ENCODE measurements around the gene DAP. TPM values are rescaled to one million over a fixed set of nuclear protein-coding genes. Genes with fewer than 3 reads are reported as not detected.

The DAP gene
- total and polyA plus RNA-seq, 4 donors, result 36.6 to 122 (median 101) TPM

- no peak for DNase-seq (ENCODE audit: low spot score)
- peaks cover 5 to 20% (median 11%) of the 10 kb centered on the region in 4 donors for H3K4me1 ChIP-seq (ENCODE audit: control insufficient read depth in 4 of 4, insufficient read depth in 4 of 4, low read length in 3 of 4)
- TF ChIP-seq FOXA2 (IDR thresholded peaks at IDR 0.05), result peak; percentile 57
- TF ChIP-seq YY1 (IDR thresholded peaks at IDR 0.05), result no peak
- no peaks in the 10 kb centered on the region for H3K9me3 ChIP-seq (ENCODE audit: control insufficient read depth in 4 of 4, low read length in 3 of 4)
- H3K36me3 ChIP-seq (ENCODE audit: control insufficient read depth in 4 of 4, insufficient read depth in 3 of 4, low read depth in 1 of 4, low read length in 3 of 4), result no peaks in the 10 kb centered on the region
- H3K27ac ChIP-seq (ENCODE audit: low read depth in 1 of 2, low read length in 2 of 2), result no peak overlapping the region
- 54% methylated on average over 5 of the region's 5 CpGs for WGBS
- no peak overlapping the region for H3K4me3 ChIP-seq (ENCODE audit: low read depth in 1 of 3, low read length in 3 of 3)
- no peaks in the 10 kb centered on the region for H3K27me3 ChIP-seq (ENCODE audit: control insufficient read depth in 4 of 4, insufficient read depth in 4 of 4, low read length in 3 of 4)
- H3K9ac ChIP-seq (ENCODE audit: low read depth in 1 of 2, low read length in 2 of 2), result no peak overlapping the region
Observed at GRCh38 chr5:10703676-10704075, 57.4 kb downstream of the DAP start.

DNA sequence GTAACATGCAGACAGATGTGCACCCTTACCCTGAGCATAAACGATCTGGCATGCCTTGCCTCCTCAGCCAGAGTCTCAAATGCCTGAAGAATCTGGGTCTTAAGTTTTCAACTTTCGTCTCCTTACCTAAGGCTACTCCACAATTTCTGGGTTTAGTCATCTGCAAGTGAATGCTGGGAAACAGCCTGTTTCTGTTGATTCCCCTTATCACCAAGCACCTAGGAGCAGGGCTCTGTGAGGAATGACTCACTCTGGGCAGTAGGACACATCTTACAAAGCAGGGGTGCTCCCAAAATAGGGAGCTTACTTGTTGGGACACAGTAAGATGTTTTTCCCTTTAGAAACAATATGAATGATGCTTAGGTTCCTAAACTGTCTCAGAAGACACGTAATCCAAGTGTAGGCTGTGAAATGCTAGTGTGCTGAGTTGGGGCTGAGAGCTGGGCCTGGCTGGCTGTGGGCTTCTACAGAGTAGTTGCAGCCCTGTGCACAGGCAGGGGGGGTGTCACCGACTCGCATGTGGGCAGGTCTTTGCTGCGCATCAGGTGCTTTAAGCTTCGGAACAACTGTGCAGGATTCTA lies 58.0 kb downstream of the DAP start:
- Histone ChIP-seq H3K36me3 (ENCODE audit: control insufficient read depth in 4 of 4, insufficient read depth in 3 of 4, low read depth in 1 of 4, low read length in 3 of 4) (no peaks in the 10 kb centered on the region), H3K27ac (ENCODE audit: low read depth in 1 of 2, low read length in 2 of 2) (no peak overlapping the region), H3K27me3 (ENCODE audit: control insufficient read depth in 4 of 4, insufficient read depth in 4 of 4, low read length in 3 of 4) (no peaks in the 10 kb centered on the region), H3K9ac (ENCODE audit: low read depth in 1 of 2, low read length in 2 of 2) (no peak overlapping the region), H3K4me3 (ENCODE audit: low read depth in 1 of 3, low read length in 3 of 3) (no peak overlapping the region), H3K4me1 (ENCODE audit: control insufficient read depth in 4 of 4, insufficient read depth in 4 of 4, low read length in 3 of 4) (peaks cover 5 to 20% (median 11%) of the 10 kb centered on the region in 4 donors), H3K9me3 (ENCODE audit: control insufficient read depth in 4 of 4, low read length in 3 of 4) (no peaks in the 10 kb centered on the region)
- DNase-seq (ENCODE audit: low spot score), result no peak
- TF ChIP-seq EGR1 (IDR thresholded peaks at IDR 0.05; ENCODE audit: low read depth in 2 of 2) (no peak), CTCF (IDR thresholded peaks at IDR 0.05; ENCODE audit: low read depth, low read length, missing input control) (no peak), HNF4G (IDR thresholded peaks at IDR 0.05) (no peak), NR2F2 (IDR thresholded peaks at IDR 0.05) (no peak), GABPA (IDR thresholded peaks at IDR 0.05 in 1 of 2, conservative IDR thresholded peaks at IDR 0.05 in 1 of 2) (no peak)
- TF ChIP-seq, protein P1, sequence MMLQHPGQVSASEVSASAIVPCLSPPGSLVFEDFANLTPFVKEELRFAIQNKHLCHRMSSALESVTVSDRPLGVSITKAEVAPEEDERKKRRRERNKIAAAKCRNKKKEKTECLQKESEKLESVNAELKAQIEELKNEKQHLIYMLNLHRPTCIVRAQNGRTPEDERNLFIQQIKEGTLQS (IDR thresholded peaks at IDR 0.05), result no peak
- 89% methylated on average over 7 of the region's 7 CpGs for WGBS

DNA sequence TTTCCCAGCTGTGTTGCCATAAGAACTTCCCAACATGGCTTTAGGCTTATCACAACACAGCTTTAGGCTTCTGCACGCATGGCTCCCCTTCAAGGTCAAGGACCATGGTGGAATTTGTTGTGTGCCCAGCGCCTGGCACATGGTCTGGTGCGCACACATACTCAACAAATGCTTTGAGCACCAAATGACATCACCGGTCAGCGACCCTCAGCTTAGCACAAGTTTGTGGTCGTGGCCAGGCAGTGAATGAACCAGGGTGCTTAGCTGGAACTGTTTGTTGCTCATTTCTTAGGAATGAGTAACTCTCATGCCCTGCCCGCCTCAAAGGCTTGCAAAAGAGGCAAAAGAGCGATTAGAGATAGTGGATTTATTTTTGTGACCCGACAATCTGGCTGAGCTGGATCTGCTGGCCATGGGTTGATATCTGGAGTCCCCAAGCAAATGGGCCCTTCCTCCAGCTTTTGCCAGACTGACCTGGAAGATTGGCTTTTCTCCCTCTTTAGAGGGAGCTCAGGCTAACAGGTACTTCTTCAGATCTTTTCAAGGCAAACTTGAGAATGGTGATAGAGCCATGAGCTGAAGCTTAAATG lies 58.9 kb downstream of the DAP start:
- DNase-seq (ENCODE audit: low spot score), result no peak
- 79% methylated on average over 9 of the region's 9 CpGs for WGBS
- H3K4me1 ChIP-seq (ENCODE audit: control insufficient read depth in 4 of 4, insufficient read depth in 4 of 4, low read length in 3 of 4), result peaks cover 5 to 23% (median 11%) of the 10 kb centered on the region in 4 donors
- no peaks in the 10 kb centered on the region for H3K27me3 ChIP-seq (ENCODE audit: control insufficient read depth in 4 of 4, insufficient read depth in 4 of 4, low read length in 3 of 4)
- H3K9ac ChIP-seq (ENCODE audit: low read depth in 1 of 2, low read length in 2 of 2), result no peak overlapping the region
- H3K27ac ChIP-seq (ENCODE audit: low read depth in 1 of 2, low read length in 2 of 2), result no peak overlapping the region
- H3K9me3 ChIP-seq (ENCODE audit: control insufficient read depth in 4 of 4, low read length in 3 of 4), result no peaks in the 10 kb centered on the region
- H3K4me3 ChIP-seq (ENCODE audit: low read depth in 1 of 3, low read length in 3 of 3), result no peak overlapping the region
- H3K36me3 ChIP-seq (ENCODE audit: control insufficient read depth in 4 of 4, insufficient read depth in 3 of 4, low read depth in 1 of 4, low read length in 3 of 4), result no peaks in the 10 kb centered on the region
- TF ChIP-seq, protein P2, sequence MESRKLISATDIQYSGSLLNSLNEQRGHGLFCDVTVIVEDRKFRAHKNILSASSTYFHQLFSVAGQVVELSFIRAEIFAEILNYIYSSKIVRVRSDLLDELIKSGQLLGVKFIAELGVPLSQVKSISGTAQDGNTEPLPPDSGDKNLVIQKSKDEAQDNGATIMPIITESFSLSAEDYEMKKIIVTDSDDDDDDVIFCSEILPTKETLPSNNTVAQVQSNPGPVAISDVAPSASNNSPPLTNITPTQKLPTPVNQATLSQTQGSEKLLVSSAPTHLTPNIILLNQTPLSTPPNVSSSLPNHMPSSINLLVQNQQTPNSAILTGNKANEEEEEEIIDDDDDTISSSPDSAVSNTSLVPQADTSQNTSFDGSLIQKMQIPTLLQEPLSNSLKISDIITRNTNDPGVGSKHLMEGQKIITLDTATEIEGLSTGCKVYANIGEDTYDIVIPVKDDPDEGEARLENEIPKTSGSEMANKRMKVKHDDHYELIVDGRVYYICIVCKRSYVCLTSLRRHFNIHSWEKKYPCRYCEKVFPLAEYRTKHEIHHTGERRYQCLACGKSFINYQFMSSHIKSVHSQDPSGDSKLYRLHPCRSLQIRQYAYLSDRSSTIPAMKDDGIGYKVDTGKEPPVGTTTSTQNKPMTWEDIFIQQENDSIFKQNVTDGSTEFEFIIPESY (IDR thresholded peaks at IDR 0.05), result no peak
- TF ChIP-seq JUND (IDR thresholded peaks at IDR 0.05) (peak in 1 of 2 donors; percentile 10), GABPA (IDR thresholded peaks at IDR 0.05 in 1 of 2, conservative IDR thresholded peaks at IDR 0.05 in 1 of 2) (no peak), SP1 (IDR thresholded peaks at IDR 0.05) (no peak), NR2F2 (IDR thresholded peaks at IDR 0.05) (no peak), HNF4A (conservative IDR thresholded peaks at IDR 0.05) (no peak), EGR1 (IDR thresholded peaks at IDR 0.05; ENCODE audit: low read depth in 2 of 2) (no peak), FOXA2 (IDR thresholded peaks at IDR 0.05) (no peak), CTCF (IDR thresholded peaks at IDR 0.05; ENCODE audit: low read depth, low read length, missing input control) (no peak), FOXA1 (IDR thresholded peaks at IDR 0.05) (no peak), TAF1 (conservative IDR thresholded peaks at IDR 0.05) (no peak), RAD21 (IDR thresholded peaks at IDR 0.05) (no peak)
- TF ChIP-seq, protein P3, sequence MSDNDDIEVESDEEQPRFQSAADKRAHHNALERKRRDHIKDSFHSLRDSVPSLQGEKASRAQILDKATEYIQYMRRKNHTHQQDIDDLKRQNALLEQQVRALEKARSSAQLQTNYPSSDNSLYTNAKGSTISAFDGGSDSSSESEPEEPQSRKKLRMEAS (IDR thresholded peaks at IDR 0.05), result no peak
- TF ChIP-seq, protein P4, sequence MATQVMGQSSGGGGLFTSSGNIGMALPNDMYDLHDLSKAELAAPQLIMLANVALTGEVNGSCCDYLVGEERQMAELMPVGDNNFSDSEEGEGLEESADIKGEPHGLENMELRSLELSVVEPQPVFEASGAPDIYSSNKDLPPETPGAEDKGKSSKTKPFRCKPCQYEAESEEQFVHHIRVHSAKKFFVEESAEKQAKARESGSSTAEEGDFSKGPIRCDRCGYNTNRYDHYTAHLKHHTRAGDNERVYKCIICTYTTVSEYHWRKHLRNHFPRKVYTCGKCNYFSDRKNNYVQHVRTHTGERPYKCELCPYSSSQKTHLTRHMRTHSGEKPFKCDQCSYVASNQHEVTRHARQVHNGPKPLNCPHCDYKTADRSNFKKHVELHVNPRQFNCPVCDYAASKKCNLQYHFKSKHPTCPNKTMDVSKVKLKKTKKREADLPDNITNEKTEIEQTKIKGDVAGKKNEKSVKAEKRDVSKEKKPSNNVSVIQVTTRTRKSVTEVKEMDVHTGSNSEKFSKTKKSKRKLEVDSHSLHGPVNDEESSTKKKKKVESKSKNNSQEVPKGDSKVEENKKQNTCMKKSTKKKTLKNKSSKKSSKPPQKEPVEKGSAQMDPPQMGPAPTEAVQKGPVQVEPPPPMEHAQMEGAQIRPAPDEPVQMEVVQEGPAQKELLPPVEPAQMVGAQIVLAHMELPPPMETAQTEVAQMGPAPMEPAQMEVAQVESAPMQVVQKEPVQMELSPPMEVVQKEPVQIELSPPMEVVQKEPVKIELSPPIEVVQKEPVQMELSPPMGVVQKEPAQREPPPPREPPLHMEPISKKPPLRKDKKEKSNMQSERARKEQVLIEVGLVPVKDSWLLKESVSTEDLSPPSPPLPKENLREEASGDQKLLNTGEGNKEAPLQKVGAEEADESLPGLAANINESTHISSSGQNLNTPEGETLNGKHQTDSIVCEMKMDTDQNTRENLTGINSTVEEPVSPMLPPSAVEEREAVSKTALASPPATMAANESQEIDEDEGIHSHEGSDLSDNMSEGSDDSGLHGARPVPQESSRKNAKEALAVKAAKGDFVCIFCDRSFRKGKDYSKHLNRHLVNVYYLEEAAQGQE (IDR thresholded peaks at IDR 0.05), result no peak
